Germinal center (tissue), 1 donor: Measurements from ENCODE around the gene ADCK2.
"Not testable (repeated sequence)": the region's sequence is repeated elsewhere in the genome, so short reads cannot be mapped to it uniquely, and the experiment has no call there.

Experiments
- DNase-seq: peaks from one replicate; pipeline ENCODE4 v3.0.0; 2012; ENCODE audit warnings: mixed read lengths, low spot score

ADCK2 gene

DNA sequence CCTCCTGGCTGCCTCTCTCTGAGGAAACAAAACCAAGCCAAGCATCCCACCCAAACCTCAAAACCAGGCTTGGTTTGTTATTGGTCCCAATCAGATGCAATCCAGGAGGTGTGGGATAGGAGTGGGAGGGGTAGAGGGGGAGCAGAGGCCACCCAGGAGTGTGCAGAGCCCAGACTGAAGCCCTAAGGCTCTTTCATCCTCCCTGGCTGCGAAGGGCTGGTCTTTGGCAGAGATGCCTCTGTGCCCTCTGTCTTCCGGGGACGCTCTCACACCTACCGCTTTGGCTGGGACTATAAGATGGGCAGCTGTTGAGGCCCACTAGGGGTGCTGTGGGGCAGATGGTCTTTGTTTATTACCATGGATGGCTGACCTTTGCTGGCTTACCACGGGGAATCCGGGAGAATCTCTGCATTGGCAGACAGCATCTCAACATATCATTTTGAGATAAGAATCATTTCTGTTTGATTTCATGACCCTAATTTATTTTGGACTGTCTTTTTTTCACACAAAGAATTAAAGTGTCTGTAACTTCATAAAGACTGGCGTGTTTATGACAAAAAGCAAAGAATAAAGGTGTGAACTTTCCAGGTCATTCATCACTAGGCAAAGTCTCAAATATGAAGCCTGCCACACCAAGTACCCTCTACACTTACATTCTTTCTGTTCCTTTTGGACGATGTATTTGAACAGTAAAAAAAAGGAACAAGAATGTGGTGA lies 25.7 kb upstream of the ADCK2 start:
- DNase-seq = peak; percentile 75

GRCh38 chr7:140649556-140650205 lies 23.1 kb upstream of the ADCK2 start:
- no peak for DNase-seq

DNA sequence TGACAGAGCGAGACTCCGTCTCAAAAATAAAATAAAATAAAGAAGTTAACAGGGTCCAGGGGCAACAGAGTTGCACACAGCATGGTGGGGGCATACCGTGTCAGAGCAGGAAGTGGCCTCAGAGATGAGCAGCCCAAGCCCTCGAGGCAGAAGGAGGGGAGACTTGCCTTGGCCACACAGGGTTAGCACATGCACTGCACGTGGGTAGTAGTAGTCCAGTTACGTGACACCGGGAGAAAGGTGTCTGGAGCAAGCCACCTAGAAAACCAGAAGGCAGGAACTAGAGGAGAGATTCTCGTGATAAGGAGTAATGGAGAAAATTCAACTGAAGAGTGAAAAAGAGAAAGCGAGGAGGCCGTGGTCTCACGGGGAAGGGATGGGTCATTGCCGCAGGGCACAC lies 22.4 kb upstream of the ADCK2 start:
- DNase-seq = no peak

GRCh38 chr7:140653319-140654108 lies 19.2 kb upstream of the ADCK2 start:
- DNase-seq = peak; percentile 46

DNA sequence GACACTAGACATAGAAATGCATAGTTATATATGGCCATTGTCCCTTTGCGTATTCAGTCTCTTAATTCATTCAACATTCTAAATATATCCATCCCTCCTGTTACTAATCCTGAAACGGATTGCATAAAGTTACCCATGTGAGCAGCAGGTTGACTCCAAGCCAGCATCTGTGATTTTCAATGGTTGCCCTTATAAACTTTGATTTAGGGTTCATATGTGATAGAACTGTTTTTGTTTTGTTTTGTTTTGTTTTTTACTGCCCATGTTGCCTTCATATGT lies 18.7 kb upstream of the ADCK2 start:
- DNase-seq = no peak

DNA sequence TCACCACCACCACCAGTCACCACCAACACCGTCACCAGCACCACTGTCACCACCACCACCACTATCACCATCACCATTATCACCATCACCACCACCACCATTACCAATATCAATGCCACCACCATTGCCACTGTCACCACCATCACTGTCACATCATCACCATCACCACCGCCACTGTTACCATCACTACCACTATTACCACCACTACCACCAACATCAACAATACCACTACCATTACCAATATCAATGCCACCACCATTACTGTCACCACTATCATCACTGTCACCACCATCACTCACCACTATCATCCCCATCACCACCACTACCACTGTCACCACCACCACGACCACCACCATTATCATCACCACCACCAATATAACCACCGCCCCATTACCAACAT lies 18.1 kb upstream of the ADCK2 start:
- DNase-seq = no peak

GRCh38 chr7:140655511-140656408 lies 17.0 kb upstream of the ADCK2 start:
- DNase-seq = no peak

DNA sequence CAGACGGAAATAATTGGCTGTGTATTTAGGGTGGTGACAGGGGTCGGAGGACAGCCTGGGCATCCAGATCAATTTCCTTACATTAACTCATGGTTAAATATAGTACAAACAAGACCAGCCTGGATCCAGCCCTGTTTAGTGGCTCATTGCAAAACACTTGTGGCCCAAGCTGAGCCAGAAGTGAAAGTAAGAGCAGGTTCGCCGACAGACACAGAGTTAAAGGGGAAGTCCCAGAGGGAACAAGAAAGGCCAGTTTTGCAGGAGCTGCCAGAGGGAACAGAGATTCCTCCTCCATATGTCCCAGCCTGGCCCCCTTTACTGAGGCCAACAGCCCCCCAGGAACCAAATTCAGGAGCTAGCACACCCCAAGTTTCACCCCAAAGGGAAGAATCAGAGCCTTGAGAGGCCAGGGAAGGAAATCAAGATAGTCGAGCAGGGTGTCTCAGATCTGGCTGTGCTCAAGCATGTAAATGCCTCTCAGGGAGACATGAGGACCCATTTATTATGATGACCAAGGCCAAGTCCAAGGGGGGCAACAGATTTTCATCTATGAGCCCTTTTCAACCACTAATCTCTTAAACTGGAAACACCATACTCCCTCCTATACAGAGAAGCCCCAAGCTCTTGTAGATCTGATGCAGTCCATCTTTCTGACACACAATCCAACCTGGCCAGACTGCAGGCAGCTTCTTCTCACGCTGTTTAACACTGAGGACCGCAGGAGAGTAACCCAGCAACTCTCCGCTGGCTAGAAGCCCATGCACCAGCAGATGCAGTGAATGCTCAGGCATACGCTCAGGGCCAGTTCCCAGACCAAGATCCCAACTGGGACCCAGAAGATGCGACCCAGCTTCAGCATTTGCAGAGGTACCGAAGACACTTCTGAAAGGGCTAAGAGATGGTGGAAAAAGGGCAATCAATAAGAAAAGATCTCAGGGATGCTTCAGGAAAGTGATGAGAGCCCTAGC lies 15.9 kb upstream of the ADCK2 start:
- DNase-seq = peak; percentile 45

DNA sequence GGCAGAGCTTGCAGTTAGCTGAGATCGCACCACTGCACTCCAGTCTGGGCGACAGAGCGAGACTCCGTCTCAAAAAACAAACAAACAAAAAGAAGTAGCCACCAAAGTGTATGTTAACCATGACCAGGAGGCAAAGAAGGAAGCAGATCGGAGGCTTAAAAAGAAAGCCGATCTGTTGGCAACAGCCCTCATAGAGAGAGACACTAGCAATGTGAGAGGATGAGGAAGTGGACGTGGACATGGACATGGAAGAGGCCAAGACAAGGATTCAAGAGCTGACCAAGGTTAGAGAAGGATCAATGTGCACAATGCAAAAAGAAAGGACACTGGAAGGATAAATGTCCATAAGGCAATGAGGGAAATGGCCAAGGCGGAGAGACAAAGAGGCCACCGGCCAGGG lies 14.9 kb upstream of the ADCK2 start:
- no peak for DNase-seq

- no peak for DNase-seq
These were observed 12.9 kb upstream of the ADCK2 start for GRCh38 chr7:140659856-140660255.

GRCh38 chr7:140661124-140661523 lies 11.6 kb upstream of the ADCK2 start:
- DNase-seq = no peak

GRCh38 chr7:140662938-140663337 lies 9.8 kb upstream of the ADCK2 start:
- not testable (repeated sequence) for DNase-seq

DNA sequence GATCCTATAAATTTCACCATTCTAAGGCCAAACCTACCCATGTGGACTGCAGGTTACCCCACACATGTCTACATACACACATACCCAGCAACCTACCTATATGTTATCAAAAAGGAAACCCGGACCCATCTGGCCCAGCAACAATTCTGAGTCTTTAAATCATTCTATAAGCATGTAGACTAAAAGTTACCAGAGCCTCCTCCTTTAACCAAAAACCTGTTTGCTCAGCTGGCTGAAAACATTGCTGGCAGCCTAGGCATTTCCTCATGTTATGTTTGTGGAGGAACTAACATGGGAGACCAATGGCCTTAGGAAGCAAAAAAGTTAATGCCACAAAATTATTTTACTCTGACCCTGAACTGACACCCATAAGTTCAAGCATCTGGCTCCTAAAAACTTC lies 5.3 kb upstream of the ADCK2 start:
- no peak for DNase-seq

DNA sequence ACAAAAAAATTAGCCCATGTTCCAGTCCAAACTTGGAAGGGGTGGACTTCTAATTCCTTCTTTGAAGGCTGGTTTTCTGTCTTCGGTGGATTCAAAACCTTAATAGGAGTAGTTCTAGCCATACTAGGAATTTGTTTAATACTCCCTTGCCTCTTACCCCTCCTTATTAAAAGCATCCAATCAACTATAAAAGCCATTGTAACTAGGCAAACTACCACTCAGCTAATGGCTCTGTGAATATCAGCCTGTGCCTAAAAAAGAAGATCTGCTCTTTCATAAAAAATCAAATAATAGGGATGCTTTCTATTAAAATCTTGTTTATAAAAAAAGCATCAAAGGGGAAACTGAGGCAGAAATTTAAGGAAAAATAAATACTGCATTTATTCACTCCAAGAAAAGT lies 4.1 kb upstream of the ADCK2 start:
- DNase-seq = no peak

DNA sequence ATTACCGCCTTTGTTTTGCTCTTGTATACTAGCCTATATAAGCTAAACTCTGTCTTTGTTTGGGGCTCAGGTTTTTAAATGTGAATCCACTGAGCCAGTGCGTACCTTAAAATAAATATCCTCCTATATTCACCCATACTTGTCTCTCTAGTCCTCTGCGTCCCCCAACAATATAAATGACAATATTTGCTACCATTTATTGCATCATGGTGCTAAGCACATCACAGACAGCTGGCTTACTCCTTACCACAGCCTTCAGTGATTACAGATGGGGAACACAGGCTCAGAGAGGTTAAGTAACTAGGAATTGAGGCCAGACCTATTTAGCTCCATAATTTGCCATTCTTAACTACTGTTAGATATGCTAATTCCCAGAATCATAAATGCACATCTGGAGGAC lies 3.4 kb upstream of the ADCK2 start:
- DNase-seq = no peak

GRCh38 chr7:140669862-140670261 lies 2.9 kb upstream of the ADCK2 start:
- not testable (repeated sequence) for DNase-seq

GRCh38 chr7:140670343-140670935 lies 2.3 kb upstream of the ADCK2 start:
- no peak for DNase-seq

GRCh38 chr7:140671966-140672365 lies 779 bp upstream of the ADCK2 start:
- no peak for DNase-seq

GRCh38 chr7:140673063-140673773 lies 473 bp downstream of the ADCK2 start:
- peak; percentile 76 for DNase-seq

DNA sequence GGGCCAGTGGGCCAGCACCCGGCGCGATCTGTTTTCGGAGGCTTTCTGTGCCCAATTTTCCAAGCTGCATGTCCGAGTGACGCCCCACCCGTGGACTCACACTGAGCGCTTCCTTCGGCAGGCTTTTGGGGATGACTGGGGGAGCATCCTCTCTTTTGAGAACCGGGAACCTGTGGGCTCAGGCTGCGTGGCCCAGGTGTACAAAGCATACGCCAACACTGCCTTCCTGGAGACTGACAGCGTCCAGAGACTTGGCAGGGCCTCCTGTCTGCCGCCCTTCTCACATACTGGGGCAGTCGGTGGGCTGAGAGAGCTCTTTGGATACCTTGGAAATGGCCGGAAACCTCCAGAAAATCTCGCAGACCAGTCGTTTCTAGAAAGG lies 1.0 kb downstream of the ADCK2 start:
- DNase-seq = no peak
